ENCODE results near the gene SH3PXD2B. TPM values are rescaled to one million over a fixed set of nuclear protein-coding genes. Genes with fewer than 3 reads are reported as not detected.

SH3PXD2B gene
- total RNA-seq, 1 experiment from 2014 or later: 27.5 TPM

DNA sequence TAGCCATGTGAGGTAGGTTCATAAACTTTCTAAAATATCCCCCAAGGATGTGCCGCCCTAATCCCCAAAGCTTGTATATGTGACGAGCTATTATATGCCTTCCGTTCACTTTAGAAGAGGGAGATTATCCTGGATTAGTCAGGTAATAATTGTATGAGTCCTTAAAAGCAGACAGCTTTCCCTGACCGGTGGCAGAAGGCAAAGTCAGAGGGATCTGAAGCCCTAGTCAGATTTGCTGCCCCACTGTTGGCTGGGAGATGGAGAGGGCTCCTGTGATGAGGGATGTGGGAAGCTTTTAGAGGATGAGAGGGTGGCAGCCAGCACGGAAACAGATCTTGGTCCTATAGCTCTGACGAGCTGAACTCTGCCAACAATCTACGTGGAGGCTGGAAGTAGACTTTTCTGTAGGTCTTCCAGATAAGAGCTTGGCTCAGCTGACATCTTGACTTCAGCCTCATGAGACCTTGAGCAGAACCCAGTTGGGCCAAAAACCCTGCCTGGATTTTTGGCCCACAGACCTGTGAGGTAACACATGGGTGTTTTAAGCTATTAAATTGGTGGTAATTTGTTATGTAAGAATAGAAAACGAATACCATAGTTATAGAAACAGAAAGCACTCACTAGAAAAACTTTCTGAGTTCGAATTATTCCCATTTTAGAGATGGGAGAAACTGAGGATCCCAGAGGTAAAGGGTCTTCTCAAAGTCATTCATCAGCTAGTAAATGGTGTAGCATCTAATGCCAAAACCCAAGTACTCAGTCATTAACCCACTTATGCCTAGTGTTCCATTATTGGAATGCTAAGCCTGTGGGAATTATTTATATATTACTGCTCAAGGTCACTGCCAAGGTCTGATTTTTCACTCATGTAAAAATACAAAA is 48.9 kb downstream of the SH3PXD2B start:
- TF ChIP-seq ZFX (IDR thresholded peaks at IDR 0.05): no peak
- no peak for TF ChIP-seq ZNF274 (IDR thresholded peaks at IDR 0.05; ENCODE audit: low read depth, low read length)
- no peak for TF ChIP-seq YY1 (IDR thresholded peaks at IDR 0.05; ENCODE audit: extremely low read depth, insufficient replicate concordance, low read depth, low read length)
- no peak for TF ChIP-seq ELF1 (IDR thresholded peaks at IDR 0.05; ENCODE audit: borderline replicate concordance, low read depth)
- no peak for TF ChIP-seq CBX3 (IDR thresholded peaks at IDR 0.05; ENCODE audit: low read depth)
- TF ChIP-seq JUND (IDR thresholded peaks at IDR 0.05): no peak
- TF ChIP-seq SIN3A (IDR thresholded peaks at IDR 0.05; ENCODE audit: low read depth): no peak
- TF ChIP-seq, protein P1, sequence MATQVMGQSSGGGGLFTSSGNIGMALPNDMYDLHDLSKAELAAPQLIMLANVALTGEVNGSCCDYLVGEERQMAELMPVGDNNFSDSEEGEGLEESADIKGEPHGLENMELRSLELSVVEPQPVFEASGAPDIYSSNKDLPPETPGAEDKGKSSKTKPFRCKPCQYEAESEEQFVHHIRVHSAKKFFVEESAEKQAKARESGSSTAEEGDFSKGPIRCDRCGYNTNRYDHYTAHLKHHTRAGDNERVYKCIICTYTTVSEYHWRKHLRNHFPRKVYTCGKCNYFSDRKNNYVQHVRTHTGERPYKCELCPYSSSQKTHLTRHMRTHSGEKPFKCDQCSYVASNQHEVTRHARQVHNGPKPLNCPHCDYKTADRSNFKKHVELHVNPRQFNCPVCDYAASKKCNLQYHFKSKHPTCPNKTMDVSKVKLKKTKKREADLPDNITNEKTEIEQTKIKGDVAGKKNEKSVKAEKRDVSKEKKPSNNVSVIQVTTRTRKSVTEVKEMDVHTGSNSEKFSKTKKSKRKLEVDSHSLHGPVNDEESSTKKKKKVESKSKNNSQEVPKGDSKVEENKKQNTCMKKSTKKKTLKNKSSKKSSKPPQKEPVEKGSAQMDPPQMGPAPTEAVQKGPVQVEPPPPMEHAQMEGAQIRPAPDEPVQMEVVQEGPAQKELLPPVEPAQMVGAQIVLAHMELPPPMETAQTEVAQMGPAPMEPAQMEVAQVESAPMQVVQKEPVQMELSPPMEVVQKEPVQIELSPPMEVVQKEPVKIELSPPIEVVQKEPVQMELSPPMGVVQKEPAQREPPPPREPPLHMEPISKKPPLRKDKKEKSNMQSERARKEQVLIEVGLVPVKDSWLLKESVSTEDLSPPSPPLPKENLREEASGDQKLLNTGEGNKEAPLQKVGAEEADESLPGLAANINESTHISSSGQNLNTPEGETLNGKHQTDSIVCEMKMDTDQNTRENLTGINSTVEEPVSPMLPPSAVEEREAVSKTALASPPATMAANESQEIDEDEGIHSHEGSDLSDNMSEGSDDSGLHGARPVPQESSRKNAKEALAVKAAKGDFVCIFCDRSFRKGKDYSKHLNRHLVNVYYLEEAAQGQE (IDR thresholded peaks at IDR 0.05; ENCODE audit: low read depth): no peak
- no peak for TF ChIP-seq FOSL1 (IDR thresholded peaks at IDR 0.05; ENCODE audit: low read depth)
- Histone ChIP-seq H3K9me3 (ENCODE audit: control insufficient read depth in 1 of 2, insufficient read depth in 1 of 2, low read depth in 1 of 2, low read length in 2 of 2) (no peaks in the 10 kb centered on the region), H3K27ac (ENCODE audit: low read depth, low read length) (no peak overlapping the region), H3K9ac (ENCODE audit: low read length) (no peak overlapping the region), H3K27me3 (ENCODE audit: insufficient read depth, low read length) (no peaks in the 10 kb centered on the region), H3K4me3 (replicated peaks in 1 of 2; ENCODE audit: low read depth in 1 of 2, low read length in 2 of 2) (no peak overlapping the region), H3K4me2 (ENCODE audit: low read length) (no peak overlapping the region), H3K36me3 (ENCODE audit: control insufficient read depth in 1 of 2, insufficient read depth in 2 of 2, low read length in 2 of 2) (peaks cover 0 to 9% of the 10 kb centered on the region in 2 experiments; a peak in 1 of 4 replicates), H3K4me1 (ENCODE audit: control insufficient read depth in 1 of 2, insufficient read depth in 2 of 2, low read length in 2 of 2) (no peaks in the 10 kb centered on the region; a peak in 1 of 4 replicates), H3K79me2 (ENCODE audit: insufficient read depth, low read length) (no peaks in the 10 kb centered on the region), H4K20me1 (ENCODE audit: insufficient read depth) (0 out of 2 replicates have a peak, but pooled peaks cover 4% of the 10 kb centered on the region), H2AFZ (ENCODE audit: low read depth, low read length, poor library complexity, severe bottlenecking) (no peak overlapping the region), H3K9me2 (ENCODE audit: insufficient read depth) (no peaks in the 10 kb centered on the region)
- ChIA-PET POLR2A (no interaction called here), RAD21 (ENCODE audit: low non-redundant PET in 1 of 2, low total read pairs in 2 of 2, uncharacterized antibody in 2 of 2, unreplicated experiment in 2 of 2) (no interaction called here), CTCF (no interaction called here)
- ATAC-seq (no peak), DNase-seq (ENCODE audit: low read depth, low spot score) (no peak)
- intact Hi-C loops (cut with micrococcal nuclease): no loop called here
- BruUV-seq (replicated peaks): no TSS peak

All from HCT116 (cell line).